T follicular helper cell (primary cell): ENCODE data around the gene SGK2.

Source experiments
- DNase-seq: peaks from one replicate; pipeline ENCODE4 v3.0.0-alpha.2; 2020; ENCODE audit warnings: low read depth

Gene SGK2

DNA sequence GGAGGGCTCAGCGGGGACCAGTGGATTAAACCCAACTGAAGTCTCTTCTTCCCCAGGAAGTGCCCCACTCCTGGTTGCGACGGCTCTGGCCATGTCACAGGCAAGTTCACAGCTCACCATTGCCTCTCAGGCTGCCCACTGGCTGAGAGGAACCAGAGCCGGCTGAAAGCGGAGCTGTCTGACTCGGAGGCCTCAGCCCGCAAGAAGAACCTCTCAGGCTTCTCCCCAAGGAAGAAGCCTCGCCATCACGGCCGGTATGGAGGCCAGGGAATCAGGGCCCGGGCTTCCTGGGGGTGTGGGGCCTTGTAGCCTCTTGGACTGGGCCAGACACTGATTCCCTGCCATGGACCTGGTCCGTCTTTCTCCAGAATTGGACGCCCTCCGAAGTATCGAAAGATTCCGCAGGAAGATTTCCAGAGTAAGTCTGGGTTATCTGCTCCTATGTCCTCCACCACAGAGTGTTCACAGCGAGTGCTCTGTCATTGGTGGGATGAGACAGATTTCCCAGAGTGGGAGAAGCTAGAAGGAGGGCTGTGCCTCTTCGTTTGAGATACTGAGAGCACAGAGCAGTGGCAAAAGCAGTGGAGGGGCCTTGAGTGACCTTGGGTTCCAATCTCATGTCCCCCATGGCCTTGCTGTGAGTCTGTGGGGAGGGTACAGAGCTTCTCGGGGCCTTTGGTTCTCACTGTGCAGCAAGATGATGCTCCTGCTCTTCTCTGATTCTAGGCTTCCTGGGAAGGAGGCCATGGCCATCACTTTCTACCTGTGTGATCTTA is 22.6 kb upstream of the SGK2 start:
- no peak for DNase-seq

DNA sequence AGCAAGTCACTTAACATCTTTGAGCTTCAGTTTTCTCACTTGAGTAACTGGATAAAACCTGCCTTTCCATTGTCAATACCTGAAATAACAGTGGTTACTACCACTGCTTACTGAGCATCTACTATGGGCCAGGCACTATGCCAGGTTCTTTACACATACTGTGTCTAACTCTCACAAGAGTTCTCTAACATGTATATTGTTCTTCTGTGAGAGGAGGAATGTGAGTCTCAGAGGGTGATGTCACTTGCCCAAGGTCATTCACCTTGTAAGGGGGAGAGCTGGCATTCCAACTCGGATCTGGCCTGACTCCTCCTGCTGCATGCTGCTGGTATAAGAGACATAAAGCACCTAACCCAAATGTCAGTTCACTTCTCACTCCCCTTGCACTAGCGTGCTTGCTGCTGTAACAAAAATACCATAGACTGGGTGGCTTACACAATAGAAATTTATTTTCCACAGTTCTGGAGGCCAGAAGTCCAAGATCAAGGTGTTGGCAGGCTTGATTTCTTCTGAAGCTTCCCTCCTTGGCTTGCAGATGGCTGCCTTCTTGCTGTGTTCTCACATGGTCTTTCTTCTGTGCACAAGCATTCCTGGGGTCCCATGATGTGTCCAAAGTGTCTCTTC is 21.9 kb upstream of the SGK2 start:
- DNase-seq: no peak

DNA sequence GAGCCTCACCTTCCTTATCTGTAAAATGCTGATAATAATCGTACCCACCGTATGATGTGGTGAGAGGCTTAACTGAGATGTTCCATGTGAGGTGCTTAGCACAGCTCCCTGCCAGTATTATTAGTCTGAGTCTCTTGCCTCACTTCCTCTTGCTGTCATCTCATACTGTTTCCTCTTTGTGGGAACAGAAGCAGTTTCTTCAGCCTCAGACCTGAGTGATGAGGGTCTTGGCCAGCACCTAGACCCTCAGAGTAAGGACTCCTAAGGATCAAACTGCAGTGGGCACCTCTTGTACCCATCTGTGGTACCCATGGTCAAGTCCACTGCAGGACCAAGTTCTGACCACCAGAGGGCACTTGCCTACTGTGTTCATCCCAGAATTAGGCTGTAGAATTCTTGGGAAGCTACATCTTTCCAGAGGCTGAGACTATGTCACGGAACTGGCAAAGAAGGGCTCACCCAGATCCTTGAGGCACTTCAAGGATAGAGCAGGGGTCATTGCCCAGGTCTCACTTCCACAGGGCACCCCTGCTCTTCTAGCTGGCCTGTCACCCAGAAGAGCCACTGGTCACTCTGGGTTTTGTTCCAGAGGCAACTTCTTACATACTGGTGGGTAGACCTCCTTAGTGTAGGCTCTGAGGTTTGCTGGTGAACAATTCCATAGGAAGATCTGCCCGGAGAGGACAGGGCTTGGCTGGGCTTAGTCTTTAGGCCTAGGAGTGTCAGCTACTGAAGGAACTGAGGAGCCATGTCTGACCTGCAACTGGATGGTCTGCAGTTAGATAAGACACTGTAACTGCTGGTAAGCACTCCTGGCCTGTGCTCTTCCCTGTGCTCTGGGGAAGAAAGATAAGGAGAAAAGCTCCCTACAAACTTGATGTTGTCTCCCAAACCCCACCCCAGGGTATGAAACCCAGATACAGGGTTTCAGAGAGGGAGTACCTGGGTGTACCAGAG is 20.6 kb upstream of the SGK2 start:
- peak; percentile 19 for DNase-seq

DNA sequence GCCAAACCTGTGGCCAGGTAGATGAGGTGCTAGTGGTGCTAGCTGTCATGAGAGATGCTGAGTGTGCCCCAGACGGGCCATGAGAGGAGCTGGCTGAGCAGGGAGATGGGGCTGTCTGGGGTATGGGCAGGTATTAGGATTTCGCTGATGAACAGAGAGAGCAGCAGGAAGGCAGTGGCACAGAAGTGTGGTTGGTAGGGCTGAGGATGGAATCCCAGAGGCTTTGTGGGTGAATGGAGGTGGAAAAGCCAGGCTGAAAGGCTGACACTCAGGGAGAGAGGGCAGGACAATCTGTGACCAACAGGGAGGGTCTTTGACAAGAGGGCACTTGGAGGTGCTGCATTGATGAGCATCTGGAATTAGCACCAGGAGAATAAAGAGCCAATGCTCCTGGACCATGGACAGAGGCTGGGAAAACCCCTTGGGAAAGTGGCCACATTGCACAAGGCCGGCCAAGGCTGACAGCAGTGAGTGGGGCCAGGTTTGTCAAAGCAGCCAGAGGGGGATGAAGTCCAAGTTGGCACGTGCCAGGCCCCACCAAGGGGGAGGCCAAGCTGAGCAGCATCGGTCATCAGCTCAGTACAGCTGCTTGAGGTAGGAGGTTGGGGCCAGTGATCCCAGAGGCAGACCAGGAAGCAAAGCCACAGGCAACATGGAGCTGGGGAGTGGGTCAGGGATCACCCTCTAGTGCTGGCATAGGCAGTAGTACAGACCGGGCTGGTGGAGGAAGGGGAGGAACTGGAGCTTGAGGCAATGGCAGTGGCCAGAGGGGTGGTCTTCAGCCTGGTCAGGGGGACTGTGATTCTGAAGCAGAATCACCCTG is 19.7 kb upstream of the SGK2 start:
- no peak for DNase-seq

DNA sequence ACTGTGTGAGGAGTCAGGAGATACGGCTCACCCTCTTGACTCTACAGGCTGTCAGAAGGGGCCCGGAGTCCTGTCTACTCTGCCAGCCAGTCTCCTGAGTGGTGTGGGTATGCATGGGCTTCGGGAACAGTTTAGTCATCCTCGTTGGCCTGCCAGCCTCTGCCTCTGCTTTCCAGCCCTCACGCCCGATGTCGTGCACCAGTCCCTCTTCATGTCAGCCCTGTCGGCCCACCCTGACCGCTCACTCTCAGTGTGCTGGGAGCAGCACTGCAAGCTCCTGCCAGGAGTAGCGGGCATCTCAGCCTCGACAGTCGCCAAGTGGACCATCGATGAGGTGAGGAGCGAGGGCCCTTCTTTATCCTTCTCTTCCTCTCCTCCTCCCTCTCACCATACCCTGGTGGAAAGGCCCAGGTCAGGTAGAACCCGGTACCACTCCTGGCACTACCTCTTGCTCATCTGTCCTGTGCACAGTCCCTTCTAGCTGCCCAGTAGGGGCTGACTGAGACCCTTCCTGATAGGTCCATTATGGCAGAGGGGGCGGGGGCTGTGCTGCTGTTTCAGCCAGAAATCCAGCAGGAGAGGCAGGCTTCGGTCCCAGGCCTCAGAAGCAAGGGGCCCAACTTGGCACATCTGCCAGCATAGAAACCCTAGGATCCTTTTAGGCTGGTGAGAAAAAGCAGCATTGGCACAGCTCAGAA is 18.7 kb upstream of the SGK2 start:
- no peak for DNase-seq

DNA sequence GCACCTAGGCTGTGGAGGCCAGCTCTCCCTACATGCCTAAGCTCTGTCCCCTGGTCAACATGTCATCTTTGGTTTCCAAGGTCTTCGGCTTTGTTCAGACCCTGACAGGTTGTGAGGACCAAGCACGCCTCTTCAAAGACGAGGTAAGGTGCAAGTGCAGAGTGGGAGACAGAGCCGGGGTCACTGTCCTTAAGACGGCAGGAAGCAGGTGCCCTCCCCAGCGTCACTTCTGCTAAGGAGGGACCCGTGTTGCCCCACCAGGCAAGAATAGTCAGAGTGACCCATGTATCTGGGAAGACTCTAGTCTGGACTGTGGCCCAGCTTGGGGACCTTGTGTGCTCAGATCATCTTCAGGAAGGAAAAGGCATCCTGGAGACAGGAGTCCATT is 18.2 kb upstream of the SGK2 start:
- DNase-seq: no peak

DNA sequence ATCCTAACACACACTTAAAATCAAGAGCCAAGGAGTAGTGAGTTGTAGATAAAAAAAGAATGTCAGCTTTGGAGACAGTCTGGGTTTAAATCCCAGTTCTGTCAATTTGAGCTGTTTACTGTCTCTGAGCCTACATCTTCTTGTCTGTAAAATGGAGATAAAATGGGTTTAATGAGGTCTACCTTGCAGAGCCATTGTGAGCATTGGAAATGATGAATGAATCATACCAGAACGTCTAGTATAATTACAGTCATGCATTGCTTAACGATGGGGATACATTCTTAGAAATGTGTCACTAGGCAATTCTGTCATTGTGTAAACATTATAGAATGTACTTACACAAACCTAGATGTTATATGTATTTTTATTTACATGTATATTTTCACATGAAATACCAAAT is 17.6 kb upstream of the SGK2 start:
- no peak for DNase-seq

DNA sequence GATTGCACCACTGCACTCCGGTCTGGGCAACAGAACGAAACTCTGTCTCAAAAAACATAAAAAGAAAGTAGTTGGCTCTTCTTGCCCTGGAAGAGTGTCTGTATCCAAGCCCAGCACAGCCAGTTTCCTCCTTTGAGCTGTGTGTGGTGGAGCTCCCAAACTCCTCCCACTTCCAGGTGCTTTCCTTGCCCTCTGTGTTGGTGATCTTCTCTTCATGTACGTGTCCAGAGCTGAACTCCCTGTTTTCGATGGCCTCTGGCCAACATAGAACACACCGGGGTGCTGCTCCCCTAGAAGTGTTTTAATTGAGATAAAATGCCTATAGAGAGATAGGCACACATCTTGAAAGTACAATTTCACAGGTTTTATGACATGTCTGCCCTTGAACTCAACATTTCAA is 16.7 kb upstream of the SGK2 start:
- DNase-seq: no peak

DNA sequence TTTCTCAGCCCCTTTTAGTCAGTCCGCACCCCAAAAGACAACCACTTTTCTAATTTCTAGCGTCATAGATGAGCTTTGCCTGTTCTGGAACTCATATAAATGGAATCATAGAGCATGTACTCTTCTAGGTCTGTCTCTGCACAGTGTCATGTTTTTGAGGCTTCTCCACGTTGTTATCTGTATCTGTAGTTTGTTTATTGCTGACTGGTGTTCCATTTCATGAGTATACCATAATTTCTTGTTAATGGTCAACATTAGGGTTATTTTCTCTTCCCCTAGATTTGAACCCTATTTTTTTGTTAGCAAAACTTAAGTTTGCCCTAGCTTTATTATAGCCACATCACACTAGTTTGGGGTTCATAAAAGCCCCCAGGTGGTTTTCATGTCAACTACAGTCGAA is 16.2 kb upstream of the SGK2 start:
- DNase-seq: no peak

DNA sequence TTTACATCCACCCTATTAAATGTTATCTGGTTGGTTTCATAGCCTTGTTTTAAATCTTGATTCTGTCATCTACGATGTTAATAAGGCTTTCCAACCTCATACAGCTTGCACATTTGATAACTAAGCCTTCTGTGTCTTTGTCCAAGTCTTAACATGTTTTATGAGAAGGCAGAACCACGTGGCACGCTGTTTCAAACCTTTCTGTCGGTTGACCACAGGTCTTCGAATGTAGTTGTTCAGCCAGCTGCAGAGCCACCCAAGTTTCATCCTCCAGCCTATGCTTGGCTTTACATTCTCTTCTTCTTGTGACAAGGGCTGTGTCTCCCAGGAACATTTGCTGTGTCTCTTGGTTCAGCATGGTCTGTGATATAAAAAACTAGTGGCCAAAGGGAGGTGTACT is 15.7 kb upstream of the SGK2 start:
- DNase-seq: no peak

DNA sequence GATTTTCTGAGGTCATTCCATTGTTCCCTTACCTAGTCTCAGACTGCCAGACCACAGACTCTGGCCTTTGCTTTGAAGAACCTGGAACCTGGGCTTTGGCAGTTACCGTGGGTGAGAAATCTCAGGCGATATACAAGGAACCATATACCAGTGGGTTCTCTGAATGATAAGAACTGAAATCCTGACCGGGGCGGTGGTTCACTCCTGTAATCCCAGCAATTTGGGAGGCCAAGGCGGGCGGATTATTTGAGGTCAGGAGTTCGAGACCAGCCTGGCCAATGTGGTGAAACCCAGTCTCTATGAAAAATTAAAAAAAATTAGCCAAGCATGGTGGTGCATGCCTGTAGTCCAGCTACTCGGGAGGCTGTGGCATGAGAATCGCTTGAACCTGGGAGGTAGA is 14.3 kb upstream of the SGK2 start:
- no peak for DNase-seq

DNA sequence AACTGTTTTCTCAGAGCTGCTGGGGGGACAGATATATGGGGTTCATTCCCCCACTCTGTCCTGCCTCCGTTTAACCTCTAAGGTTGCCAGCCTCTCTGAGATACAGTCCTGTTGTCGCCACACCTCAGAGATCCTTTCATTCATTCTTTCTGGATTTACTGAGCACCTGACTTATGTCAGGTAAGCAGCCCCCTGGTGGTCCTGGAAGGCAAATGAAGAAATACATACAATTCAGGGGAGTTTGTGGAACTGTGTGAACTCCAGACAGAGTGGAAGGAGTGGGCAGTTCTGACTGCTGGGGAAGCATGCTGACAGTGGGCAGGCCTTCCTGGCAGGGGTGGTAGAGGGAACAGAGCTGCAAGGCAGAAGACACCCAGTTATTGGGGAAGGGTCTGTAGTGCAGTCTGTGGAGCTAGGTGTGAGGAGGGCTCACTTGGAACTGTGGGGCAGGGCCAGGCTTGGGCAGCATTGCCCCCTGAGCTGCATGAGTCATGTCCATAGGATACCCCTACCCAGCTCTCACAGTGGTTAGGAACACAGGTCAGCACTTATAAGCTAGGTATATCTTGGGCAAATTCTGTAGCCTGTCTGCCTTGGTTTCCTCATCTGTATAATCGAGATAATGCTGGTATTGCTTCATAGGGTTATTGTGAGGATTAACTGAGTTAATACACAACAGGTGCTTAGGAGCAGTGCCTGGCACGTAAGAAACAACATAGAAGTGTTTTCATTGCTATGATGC is 12.8 kb upstream of the SGK2 start:
- no peak for DNase-seq

DNA sequence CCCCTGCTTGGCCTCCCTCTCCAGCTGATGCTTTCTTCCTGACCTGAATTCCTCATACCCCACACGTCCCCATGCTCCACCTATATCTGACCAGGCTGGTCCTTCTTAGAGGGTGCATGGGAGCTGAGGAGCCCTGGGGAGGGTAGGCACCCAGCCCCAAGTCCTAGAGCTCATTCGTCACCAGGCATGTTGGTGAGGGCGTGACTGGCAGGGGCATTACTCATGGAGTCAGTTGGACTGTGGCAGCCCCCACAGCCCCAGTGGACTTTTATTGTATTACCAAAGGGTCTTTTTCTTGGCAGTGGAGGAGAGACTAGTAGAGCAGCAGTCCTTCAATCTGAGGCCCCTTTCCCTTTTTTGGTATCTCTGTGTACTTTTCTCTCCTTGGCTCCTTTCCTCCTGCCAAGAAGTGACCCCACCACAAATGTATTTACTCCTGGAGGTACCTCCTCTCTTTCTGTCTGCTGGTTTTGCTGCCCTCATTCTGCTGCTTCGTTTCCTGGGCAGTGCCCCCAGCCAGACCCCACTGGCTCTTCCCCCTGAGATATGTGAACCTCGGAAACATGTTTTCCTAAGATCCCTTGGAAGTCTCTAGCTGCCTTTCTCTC is 10.4 kb upstream of the SGK2 start:
- no peak for DNase-seq

DNA sequence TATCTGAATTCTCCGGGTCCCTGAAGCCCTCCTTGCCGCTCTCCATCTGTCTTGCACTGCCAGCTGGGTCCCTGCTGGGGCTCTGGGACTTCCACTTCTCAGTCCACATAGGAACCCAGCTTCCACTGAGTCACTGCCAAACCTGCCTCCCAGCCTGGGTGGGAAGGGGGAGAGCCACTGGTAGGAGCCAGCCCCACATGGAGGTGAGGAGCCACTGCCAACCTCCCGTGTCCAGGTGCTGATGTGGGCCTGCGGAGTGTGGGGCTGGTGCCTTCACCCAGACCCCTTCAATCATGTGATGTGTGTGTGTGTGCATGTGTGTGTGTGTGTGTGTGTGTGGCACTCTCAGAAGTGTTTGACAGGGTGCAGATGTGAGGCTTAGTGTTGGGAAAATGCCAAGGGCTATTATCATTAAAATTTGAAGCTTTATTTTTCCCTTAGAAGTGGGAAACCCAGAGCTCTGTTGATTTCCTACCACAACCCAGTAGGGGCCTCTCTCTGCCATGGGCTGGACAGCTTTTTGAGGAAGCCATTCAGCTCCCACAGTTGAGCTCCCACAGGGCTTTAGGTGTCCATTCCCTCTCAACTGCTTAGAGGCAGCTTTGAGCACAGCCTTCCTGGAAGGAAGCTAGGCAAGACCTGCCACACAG is 9.3 kb upstream of the SGK2 start:
- no peak for DNase-seq

DNA sequence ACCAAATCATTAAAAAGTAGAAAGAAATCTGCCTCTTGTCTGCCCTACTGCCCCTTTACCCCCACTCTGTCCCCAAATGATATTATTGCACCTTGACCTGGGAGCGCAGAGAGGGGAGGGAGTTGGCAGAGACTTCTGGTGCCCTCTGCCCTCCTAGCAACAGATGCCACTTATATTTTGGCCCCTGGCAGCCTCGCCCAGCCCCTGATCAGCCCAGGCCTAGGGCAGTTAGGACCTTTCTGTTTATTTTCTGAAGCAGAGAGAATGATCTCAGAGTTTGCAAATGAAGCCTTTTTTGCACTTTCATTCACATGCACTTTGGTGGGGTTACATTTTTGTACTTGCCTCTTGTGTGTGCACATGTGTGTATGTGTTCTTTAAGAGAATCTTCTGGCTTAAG is 8.4 kb upstream of the SGK2 start:
- no peak for DNase-seq

DNA sequence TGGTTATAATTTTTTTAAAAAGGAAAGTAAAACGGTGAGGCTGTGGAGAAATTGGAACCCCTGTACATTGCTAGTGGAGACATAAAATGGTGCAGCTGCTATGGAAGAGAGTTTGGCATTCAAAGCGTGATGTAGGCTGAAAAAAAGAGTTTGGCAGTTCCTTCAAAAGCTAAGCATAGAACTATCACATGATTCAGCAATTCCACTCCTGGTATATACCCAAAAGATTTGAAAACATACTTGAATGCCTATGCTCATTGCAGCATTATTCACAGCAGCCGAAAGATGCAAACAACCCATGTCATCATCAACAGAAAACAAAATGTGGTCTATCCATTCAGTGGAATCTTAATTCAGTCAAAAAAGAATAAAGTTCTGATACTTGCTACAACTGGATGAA is 4.5 kb upstream of the SGK2 start:
- DNase-seq: no peak

DNA sequence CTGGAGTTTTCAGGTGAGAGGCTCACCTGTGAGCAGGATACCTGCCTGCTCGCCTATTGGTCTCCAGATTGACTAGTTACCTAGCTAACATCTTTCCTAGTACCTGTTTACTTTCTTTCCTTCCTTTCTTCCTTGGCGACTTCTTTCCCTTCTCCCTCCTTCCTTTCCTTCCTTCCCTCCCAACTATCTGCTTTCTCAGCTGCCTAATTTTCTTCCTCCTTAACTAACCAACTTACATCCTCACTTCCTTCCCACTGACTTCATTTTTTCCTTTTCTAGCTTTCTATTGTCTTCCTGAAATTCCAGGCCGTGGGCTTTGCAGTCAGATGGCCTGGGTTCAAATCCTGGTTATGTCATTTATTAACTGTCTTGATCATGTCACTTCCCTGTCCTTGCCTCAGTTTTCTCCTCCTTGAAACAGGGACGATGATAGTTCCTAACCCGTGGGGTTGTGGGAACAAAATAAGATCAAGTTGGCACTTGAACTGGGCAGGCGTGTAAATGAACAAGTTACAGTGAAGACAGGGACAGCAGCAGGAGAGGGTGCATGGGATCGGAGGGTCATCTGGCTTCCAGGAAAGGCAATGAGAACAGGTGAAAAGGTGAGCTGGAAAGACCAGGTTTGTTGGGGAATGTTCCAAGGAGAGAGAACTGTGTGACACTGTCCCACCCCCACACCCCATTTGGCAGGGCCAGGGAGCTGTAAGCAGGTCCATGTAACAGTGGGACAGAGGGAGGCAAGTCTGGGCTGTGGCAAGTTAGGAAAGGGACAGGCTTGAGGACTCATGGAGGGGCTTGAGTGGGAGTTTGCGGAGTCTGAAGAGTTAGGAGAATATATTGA is 540 bp downstream of the SGK2 start:
- no peak for DNase-seq

DNA sequence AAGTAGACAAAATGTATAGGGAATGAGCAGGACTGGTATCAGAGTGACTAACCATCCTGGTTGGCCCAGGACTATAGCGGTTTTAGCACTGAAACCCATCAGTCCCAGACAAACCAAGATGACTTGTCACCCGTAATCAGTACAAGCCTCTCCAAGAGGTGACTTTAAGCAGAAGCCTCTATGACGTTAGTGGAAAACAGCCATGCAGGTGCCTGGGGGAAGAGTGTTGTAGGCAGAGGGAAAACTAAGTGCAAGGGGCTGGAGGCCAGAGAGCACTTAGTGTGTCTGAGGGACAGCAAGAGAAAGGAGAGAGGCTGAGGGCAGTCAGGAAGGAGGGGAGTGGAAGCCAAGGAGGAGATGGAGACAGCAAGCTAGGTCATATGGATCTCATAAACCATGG is 2.1 kb downstream of the SGK2 start:
- DNase-seq: no peak

DNA sequence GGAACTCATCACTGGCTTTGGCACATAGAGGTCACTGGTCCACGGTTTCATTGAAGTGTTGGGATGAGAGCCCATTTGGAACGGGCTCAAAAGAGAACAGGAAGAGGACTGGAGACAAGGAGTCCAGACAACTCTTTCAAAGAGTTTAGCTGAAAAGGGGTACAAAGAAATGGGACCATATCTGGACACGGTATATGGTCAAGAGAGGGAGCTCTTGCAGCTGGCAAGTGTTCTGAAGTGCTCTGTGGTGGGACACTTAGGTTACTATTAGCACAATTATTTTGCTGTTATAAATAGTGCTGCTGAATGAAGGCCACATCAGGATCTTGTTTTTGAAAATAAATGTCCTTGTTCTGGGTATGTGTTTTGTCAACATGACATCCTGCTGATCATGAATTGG is 4.6 kb downstream of the SGK2 start:
- DNase-seq: no peak
